Measurements from ENCODE around the gene STYXL1. TPM values are rescaled to one million over a fixed set of nuclear protein-coding genes. Genes with fewer than 3 reads are reported as not detected.
"Not testable (repeated sequence)": the region's sequence is repeated elsewhere in the genome, so short reads cannot be mapped to it uniquely, and the experiment has no call there.

Gene STYXL1, protein sequence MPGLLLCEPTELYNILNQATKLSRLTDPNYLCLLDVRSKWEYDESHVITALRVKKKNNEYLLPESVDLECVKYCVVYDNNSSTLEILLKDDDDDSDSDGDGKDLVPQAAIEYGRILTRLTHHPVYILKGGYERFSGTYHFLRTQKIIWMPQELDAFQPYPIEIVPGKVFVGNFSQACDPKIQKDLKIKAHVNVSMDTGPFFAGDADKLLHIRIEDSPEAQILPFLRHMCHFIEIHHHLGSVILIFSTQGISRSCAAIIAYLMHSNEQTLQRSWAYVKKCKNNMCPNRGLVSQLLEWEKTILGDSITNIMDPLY
- 31.1 and 34.8 TPM in 2 replicates for total RNA-seq

DNA sequence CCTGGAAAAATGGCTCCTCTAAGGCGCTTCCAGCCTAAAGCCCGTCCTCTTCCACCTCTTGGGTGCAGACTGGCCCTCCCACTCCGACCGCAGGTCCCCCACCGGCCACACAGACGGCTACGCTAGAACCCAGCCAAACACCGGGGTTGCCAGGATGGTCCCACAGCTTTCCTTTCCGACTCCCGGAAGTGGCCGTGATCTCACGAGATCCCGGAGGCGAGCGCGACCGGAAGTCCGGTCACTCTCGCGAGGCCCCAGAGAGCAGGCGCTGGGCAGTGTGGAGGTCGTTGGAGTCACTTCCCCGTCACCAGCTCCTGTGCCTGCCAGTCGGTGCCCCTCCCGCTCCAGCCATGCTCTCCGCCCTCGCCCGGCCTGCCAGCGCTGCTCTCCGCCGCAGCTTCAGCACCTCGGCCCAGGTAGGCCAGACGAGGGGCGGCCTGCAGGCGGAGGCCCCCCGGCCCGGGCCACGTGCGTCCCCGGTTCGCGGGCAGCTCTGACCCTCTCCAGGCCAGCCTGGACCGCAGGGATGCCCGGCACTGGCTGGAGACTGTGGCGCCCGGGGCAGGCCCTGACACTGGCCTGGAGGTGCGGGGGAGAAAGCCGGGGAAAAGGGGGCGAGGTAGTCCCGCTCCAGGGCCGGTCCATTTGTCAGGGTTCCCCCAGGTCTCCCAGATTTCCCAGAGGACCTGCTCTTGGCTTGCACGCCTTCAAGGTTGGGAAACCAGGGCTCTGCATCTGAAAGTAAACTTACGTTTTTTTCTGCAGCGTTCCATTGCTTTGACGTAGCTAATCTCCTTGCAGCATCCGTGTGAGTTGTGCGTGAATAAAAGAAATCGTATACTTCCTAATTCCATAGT is at the start of gene STYXL1, which contains the start of gene MDH2:
STYXL1 (minus strand) TSS at position 190 of the 857 bp plus-strand sequence. CDS start 17,477 bp downstream, outside the sequence.
MDH2 (plus strand) TSS at position 296 of the 857 bp plus-strand sequence; CDS start at position 351, 55 bp downstream.
- peak; percentile 82 for DNase-seq (ENCODE audit: low read depth, low spot score)

DNA sequence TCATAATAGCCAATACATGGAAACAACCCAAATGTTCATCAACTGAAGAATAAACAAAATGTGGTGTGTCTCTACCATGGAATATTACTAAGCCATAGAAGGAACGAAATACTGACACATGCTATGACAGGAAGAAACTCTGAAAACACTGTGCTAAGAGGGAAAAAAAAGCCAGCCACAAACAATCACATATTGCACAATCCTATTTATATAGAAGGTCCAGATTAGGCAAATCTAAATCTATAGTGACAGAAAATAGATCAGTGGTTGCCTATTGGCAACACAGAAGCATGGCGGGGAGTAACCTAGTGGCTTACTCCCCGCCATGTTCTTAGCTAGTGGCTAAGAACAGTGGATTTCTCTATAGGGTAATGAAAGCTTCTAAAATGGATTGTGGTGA is 48.1 kb upstream of the STYXL1 start:
- DNase-seq (ENCODE audit: low read depth, low spot score), result no peak

DNA sequence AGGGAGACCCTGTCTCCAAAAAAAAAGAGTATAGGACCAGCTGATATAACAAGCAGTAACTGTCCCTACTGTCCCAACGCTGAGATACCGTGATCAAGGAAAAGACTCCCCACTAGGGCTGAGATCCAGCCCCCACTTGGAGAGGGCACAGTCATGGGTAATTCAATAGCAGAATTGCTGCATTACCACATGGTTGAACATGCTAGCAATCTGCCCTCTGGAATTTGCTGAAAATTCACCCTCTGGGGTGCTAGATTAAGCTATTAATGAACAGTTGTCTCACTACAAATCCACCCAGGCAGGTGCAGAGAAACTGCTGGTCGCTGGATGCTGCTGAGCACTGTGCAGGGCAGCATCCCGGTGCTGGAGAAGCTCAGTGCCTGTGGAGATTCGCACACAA is 46.5 kb upstream of the STYXL1 start:
- DNase-seq (ENCODE audit: low read depth, low spot score), result not testable (repeated sequence)

DNA sequence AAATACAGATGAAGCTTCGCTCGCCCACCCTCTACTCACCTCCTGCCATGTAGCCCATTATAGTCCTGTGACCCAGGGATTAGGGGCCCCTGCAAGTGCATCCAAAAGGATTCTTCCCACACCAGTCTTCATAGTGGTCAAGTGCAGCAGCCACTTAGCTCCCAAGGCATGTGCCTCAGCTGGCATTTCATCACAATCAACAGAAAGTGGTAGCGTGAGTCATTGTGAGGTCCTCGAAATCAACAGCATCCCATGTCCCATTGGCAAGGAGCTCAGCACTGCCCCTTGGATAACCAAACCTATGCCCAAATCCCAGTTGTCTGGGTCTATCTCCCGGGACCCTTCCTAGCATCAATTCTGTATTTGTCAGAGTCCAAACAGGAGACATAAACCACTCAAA is 45.7 kb upstream of the STYXL1 start:
- DNase-seq (ENCODE audit: low read depth, low spot score), result not testable (repeated sequence)

DNA sequence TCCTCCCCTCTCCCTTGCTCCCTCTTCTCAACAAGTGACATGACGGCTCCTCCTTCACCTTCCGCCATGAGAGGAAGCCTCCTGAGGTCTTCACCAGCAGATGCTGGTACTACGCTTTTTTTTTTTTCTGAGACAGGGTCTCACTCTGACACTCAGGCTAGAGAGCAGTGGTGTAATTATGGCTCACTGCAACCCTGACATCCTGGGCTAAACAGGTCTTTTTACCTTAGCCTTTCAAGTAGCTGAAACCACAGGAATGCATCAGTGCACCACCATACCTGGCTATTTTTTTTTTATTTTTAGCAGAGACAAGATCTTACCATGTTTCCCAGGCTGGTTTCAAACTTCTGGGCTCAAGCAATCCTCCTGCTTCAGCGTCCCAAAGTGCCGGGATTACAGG is 43.7 kb upstream of the STYXL1 start:
- no peak for DNase-seq (ENCODE audit: low read depth, low spot score)

DNA sequence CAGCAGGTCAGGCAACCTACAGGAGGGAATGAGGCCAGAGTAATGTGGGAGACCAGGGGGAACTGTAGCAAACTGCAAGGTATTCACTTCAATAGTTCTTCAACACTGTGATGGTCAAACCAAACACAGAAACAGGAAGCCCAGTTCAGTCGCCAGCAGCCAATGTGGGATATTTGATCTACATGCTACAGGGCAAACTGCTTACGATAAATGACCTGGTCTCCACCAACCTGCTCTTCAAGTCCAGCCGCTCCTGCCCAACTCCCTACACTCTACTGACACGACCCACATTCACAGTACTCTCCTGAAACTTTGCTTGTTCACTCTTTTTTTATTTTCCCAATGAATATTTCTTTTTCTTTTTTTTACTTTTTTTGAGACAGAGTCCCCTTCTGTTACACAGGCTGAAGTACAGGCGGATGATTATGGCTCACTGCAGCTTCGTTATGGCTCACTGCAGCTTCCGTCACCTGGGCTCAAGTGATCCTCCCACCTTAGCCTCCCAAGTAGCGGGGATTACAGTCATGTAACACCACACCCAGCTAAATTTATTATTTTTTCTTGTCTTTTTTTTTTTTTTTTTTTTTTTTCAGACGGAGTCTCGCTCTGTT is 42.2 kb upstream of the STYXL1 start:
- no peak for DNase-seq (ENCODE audit: low read depth, low spot score)

DNA sequence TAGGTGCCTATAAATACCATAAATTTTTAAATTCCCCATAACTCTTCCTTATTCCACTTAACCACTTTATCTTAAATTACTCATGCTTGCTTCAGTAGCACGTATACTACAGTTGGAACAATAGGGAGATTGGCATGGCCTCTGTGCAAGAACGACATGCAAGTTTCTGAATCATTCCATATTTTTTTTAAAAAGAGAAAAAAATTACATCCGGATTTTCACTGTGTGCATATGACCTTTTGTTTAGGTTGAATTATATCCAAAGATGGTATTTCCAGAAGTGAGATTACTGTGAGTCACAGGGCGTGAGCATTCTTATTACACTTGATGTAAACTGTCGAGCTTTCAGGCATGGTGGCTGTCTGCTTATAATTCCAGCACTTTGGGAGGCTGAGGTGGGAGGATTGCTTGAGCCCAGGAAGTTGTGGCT is 39.6 kb upstream of the STYXL1 start:
- peak; percentile 90 for DNase-seq (ENCODE audit: low read depth, low spot score)

DNA sequence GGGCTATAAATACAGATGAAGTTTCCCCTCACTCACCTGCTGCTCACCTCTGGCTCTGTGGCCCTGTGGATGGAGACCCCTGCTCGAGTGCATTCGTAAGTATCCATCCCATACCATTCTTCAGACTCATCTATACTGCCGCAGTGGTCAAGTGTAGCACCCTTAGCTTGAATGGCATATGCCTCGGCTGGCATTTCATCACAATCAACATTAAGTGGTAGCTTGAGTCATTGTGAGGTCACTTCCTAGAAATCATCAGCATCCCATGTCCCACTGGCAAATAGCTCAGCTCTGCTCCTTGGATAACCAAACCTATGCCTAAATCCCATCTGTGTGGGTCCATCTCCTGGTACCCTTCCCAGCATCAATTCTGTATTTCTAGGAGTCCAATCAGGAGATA is 38.3 kb upstream of the STYXL1 start:
- DNase-seq (ENCODE audit: low read depth, low spot score), result no peak

DNA sequence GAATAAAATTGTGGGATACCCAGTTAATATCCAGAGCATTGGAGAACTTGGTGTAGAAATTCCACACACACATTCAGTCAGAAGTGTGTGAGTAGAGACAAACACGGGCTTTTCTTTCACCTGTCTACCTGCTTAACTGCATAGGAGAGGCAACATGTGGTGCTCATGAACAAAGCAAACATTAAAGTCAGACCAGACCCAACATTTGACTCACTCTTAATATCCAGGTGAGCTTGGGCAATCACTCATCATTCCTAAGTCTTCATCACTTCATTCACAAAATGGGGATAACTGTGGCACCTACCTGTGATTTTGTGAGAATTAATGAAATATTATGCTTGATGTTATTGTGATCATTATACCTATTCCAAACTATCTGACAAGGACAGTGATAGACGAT is 36.3 kb upstream of the STYXL1 start:
- DNase-seq (ENCODE audit: low read depth, low spot score), result not testable (repeated sequence)

DNA sequence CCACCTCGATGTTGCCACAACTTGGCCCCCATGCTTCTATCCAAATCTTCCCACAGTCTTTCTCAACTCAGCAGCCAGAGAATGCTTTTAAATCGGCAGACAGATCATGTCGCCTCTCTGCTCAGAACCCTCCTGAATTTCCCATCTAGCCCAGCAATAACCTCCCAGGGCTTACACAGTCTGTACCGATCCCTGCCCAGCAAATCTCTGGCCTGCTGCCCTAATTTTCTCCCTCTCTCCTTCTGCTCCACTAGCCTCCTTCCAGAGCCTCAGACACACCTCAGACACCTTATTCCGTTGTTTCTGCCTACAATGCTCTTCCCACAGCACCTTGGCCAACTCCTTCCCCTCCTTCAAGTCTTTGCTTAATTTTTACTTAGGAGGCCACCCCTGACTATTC is 32.4 kb upstream of the STYXL1 start:
- no peak for DNase-seq (ENCODE audit: low read depth, low spot score)

DNA sequence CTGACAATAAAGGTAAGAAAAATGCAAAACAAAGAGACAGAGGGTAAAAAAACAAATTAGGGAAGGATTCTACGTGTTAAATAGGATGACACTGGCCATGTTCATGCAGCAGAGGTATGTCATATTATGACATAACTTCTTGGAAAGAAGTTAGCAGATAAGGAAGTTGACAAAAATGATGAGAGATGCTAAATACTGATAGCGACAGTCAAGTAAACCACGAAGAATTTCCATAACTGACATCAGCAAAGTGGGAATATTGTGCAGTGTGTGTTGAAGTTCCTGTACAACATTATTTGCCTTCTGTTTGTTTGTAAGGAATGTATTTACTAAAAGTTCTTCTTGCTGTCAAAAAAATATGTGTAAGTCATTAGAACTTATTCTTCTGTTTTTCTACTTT is 29.6 kb upstream of the STYXL1 start:
- DNase-seq (ENCODE audit: low read depth, low spot score), result no peak

DNA sequence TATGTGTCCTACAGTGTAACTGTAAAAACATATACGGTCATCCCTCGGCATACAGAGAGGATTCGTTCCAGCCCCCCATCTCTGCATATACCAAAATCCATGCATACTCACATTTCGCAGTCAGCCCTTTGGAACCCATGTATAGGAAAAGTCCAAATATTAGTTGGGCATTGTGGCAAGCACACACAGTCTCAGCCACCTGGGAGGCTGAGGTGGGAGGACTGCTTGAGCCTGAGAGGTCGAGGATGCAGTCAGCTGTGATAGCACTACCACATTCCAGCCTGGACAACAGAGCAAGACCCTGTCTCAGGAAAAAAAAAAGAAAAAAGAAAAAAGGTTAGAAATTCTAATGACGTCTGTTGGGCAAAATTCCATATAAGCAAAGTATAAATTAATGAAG is 29.2 kb upstream of the STYXL1 start:
- no peak for DNase-seq (ENCODE audit: low read depth, low spot score)

DNA sequence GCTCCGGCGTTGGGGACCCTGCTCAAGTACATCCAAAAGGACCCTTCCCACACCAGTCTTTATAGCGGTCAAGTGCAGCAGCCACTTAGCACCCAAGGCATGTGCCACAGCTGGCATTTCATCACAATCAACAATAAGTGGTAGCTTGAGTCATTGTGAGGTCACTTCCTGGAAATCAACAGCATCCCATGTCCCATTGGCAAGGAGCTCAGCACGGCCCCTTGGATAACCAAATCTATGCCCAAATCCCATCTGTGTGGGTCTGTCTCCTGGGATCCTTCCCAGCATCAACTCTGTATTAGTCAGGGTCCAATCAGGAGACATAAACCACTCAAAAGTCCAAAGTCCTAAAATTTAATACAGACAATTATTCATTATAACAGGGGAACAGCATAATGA is 27.2 kb upstream of the STYXL1 start:
- no peak for DNase-seq (ENCODE audit: low read depth, low spot score)

DNA sequence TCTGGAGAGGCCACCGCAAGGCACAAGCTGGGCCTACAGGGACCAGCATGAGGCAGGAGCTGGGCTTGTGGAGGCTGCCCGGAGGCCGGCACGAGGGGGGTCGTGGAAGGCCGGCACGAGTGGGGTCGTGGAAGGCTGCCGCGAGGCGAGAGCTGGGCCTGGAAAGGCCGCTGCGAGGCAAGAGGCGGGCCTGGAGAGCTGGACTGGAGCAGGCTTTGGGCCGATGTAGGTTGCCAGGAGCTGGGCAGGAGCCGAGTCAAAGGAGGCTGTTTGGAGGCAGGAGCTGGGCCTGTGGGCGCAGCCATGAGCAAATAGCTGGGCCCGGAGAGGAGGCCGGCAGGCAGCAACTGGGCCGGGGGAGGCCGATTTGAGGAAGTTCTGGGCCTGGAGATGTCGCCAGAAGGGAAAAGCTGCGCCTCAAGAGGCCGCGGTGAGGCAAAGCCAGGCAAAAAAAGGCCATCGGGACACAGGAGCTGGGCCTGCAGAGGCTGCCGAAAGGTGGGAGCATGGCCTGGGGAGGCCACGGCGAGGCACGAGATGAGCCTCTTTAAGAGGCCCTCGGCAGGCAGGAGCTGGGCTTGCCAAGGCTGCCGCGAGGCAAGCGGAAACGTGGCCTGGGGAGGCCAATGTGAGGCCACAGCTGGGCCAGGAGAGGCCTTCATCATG is 26.6 kb upstream of the STYXL1 start:
- DNase-seq (ENCODE audit: low read depth, low spot score), result no peak

DNA sequence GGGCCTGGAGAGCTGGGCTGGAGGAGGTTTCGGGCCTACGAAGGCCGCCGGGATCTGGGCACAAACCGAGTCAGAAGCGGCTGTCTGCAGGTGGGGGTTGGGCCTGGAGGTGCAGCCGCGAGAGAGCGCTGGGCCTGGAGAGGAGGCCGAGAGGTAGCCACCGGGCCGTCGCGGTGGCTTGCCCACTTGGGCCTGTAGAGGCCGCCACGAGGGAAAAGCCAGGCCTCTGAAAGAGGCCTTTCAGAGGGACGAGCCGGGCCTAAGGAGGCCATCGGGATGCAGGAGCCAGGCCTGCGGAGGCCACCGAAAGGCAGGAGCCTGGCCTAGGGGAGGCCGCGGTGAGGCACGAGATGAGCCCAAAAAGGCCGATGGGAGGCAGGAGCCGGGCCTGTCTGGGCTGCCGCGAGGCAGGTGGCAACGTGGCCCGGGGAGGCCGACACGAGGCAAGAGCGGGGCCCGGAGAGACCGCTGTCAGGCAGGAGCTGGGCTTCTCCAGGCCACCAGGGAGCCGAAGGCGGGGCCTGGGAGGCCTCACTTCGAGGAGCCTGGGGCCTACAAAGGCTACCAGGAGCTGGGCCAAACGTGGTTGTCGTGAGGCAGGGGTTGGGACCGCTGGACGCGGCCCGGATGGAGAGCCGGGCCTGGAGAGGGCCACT is 25.7 kb upstream of the STYXL1 start:
- no peak for DNase-seq (ENCODE audit: low read depth, low spot score)

DNA sequence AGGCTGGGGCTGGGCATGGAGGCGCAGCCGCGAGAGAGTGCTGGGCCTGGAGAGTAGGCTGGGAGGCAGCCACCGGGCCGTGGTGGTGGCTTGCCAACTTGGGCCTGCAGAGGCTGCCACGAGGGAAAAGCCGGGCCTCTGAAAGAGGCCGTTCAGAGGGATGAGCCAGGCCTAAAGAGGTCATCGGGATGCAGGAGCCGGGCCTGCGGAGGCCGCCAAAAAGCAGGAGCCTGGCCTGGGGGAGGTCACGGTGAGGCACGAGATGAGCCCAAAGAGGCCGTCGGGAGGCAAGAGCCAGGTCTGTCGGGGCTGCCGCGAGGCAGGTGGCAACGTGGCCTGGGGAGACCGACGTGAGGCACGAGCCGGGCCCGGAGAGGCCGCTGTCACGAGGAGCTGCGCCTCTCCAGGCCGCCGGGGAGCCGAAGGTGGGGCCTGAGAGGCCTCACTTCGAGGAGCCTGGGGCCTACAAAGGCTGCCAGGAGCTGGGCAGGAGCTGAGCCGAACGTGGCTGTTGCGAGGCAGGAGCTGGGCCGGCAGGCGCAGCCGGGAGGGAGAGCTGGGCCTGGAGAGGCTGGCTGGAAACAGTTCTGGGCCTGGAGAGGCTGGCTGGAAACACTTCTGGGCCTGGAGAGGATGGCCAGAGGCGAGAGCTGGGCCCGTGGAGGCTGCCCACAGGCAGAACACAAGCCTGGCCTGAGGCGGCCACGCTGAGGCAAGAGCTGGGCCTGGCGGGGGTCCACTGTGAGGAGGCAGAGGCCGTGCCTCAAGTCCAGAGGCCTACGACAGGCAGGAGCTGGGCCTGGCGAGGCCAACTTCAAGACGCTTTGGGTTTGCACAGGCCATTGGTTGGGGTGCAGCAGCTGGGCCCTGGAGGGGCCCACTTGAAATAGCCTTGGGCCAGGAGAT is 24.7 kb upstream of the STYXL1 start:
- no peak for DNase-seq (ENCODE audit: low read depth, low spot score)

DNA sequence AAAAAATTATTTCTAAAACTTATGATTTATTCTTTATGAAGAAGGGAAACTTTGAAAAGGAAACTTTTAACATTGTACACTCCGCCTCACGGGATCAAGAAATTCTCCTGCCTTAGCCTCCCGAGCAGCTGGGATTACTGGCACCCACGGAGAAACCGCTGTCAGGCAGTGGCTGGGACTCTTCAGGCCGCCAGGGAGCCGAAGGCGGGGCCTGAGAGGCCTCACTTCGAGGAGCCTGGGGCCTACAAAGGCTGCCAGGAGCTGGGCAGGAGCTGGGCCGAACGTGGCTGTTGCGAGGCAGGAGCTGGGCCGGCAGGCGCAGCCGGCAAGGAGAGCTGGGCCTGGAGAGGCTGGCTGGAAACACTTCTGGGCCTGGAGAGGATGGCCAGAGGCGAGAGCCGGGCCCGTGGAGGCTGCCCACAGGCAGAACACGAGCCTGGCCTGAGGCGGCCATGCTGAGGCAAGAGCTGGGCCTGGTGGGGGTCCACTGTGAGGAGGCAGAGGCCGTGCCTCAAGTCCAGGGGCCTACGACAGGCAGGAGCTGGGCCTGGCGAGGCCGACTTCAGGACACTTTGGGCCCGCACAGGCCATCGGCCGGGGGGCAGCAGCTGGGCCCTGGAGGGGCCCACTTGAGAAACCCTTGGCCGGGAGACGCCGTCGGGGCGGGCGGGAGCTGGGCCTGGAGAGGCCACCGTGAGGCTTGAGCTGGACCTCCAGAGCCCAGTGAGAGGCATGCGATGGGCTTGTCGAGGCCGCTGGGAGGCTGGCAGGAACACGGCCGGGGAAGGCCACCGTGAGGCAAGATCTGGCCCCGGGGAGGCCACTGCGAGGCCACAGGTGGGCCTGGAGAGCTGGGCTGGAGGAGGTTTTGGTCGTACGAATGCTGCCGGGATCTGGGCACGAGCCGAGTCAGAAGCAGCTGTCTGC is 23.8 kb upstream of the STYXL1 start:
- no peak for DNase-seq (ENCODE audit: low read depth, low spot score)

DNA sequence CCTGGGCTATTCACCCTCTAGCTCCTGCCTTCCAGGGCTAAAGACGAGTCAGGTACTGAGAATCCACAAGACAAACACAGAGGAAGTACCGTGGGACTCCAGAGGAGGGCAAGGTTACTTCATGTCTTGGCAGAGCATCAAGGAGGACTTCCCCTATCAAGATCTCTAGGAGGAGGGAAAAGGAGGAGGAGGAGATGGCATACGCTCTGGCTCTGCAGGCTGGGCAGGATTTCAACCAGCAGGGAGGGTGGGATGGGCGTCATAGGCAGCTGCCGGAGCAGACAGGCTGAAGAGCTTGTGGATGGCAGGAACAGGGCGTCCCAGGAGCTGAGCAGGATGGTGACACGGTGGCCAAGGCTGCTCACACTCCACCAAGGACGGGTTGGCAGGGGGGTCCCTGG is 21.4 kb upstream of the STYXL1 start:
- peak; percentile 49 for DNase-seq (ENCODE audit: low read depth, low spot score)

Measured in pulmonary artery endothelial cell (primary cell).